Brain microvascular endothelial cell (primary cell): ENCODE results near the gene CRYBB2.
"Not testable (repeated sequence)": the region's sequence is repeated elsewhere in the genome, so short reads cannot be mapped to it uniquely, and the experiment has no call there.

Experiments
- DNase-seq: peaks from one replicate; pipeline ENCODE4 v3.0.0-alpha.2; 2020
- H3K27ac ChIP-seq: fragments of 250-450 bp; sonication (Bioruptor Pico); 2 replicates; pipeline ENCODE4 v1.5.1; 2020; ENCODE audit warnings: mild to moderate bottlenecking, moderate library complexity
- H3K27me3 ChIP-seq: fragments of 250-450 bp; sonication (Bioruptor Pico); replicated peaks from 2 replicates; pipeline ENCODE4 v1.5.1; 2020; ENCODE audit warnings: mild to moderate bottlenecking
- H3K36me3 ChIP-seq: fragments of 250-450 bp; sonication (Bioruptor Pico); replicated peaks from 2 replicates; pipeline ENCODE4 v1.5.1; 2020; ENCODE audit warnings: mild to moderate bottlenecking
- H3K4me3 ChIP-seq: 2 replicates; pipeline ENCODE4 v1.5.1; 2011; ENCODE audit warnings: low read depth, mild to moderate bottlenecking, control low read depth, low read length, moderate library complexity
- CTCF ChIP-seq: IDR thresholded peaks from 2 replicates; pipeline ENCODE4 v1.5.1; 2011; ENCODE audit warnings: low read depth, mild to moderate bottlenecking, moderate library complexity, low read length, control low read depth, inconsistent platforms; ENCODE audit errors: missing control alignments
- in situ Hi-C: cut with HindIII; loops from 2 replicates; pipeline ENCODE4 v1.10.0; 2017; ENCODE audit warnings: low sequenced_read_pairs, low pct_ligation_motif_present

The CRYBB2 gene

GRCh38 chr22:25176175-25176574, 43.3 kb upstream of the CRYBB2 start:
- in situ Hi-C loops = no loop called here
- no peak for TF ChIP-seq CTCF
- Histone ChIP-seq H3K27ac (no peak overlapping the region), H3K27me3 (no peaks in the 10 kb centered on the region), H3K36me3 (no peaks in the 10 kb centered on the region), H3K4me3 (no peak overlapping the region)
- DNase-seq = no peak

- no peak for DNase-seq
- Histone ChIP-seq H3K27me3 (no peaks in the 10 kb centered on the region), H3K4me3 (no peak overlapping the region), H3K36me3 (no peaks in the 10 kb centered on the region), H3K27ac (no peak overlapping the region)
- in situ Hi-C loops = no loop called here
- no peak for TF ChIP-seq CTCF
Observed at GRCh38 chr22:25176799-25177198, 42.6 kb upstream of the CRYBB2 start.

GRCh38 chr22:25177226-25177625, 42.2 kb upstream of the CRYBB2 start:
- no peak for TF ChIP-seq CTCF
- no peak overlapping the region for H3K4me3 ChIP-seq
- H3K36me3 ChIP-seq = no peaks in the 10 kb centered on the region
- H3K27me3 ChIP-seq = no peaks in the 10 kb centered on the region
- DNase-seq = no peak
- in situ Hi-C loops = no loop called here
- H3K27ac ChIP-seq = no peak overlapping the region

- Histone ChIP-seq H3K27me3 (no peaks in the 10 kb centered on the region), H3K4me3 (no peak overlapping the region), H3K27ac (no peak overlapping the region), H3K36me3 (no peaks in the 10 kb centered on the region)
- no peak for DNase-seq
- TF ChIP-seq CTCF = no peak
- in situ Hi-C loops = no loop called here
Observed at GRCh38 chr22:25177895-25178294, 41.5 kb upstream of the CRYBB2 start.

- DNase-seq, H3K27ac ChIP-seq, in situ Hi-C loops, H3K27me3 ChIP-seq, H3K36me3 ChIP-seq, H3K4me3 ChIP-seq: not testable (repeated sequence)
Observed at GRCh38 chr22:25178348-25178747, 41.1 kb upstream of the CRYBB2 start.

GRCh38 chr22:25178869-25179631, 40.4 kb upstream of the CRYBB2 start:
- H3K4me3 ChIP-seq = not testable (repeated sequence)

More at GRCh38 chr22:25178869-25179631, 40.4 kb upstream of the CRYBB2 start:
- DNase-seq, H3K27me3 ChIP-seq, H3K27ac ChIP-seq, H3K36me3 ChIP-seq, in situ Hi-C loops: not testable (repeated sequence)
